ENCODE measurements around the gene IL10RB.

The IL10RB gene

GRCh38 chr21:33309778-33310177, 43.6 kb downstream of the IL10RB start:
- DNase-seq (ENCODE audit: low read depth in 1 of 2, low spot score in 1 of 2), result no peak
- H3K4me3 ChIP-seq (replicated peaks; ENCODE audit: insufficient read depth, low read length), result no peak overlapping the region
- H3K27me3 ChIP-seq (ENCODE audit: insufficient read depth, poor library complexity, severe bottlenecking), result no peaks in the 10 kb centered on the region
- no peak overlapping the region for H3K27ac ChIP-seq (replicated peaks)
- TF ChIP-seq POLR2AphosphoS5 (IDR thresholded peaks at IDR 0.05; ENCODE audit: low read depth), result no peak
- no peak for TF ChIP-seq CTCF (IDR thresholded peaks at IDR 0.05; ENCODE audit: insufficient read depth, low read length)
- TF ChIP-seq GABPA (IDR thresholded peaks at IDR 0.05; ENCODE audit: low read depth), result no peak
- no peak for TF ChIP-seq SPI1 (IDR thresholded peaks at IDR 0.05; ENCODE audit: borderline replicate concordance, low read depth)
- TF ChIP-seq, protein P1, sequence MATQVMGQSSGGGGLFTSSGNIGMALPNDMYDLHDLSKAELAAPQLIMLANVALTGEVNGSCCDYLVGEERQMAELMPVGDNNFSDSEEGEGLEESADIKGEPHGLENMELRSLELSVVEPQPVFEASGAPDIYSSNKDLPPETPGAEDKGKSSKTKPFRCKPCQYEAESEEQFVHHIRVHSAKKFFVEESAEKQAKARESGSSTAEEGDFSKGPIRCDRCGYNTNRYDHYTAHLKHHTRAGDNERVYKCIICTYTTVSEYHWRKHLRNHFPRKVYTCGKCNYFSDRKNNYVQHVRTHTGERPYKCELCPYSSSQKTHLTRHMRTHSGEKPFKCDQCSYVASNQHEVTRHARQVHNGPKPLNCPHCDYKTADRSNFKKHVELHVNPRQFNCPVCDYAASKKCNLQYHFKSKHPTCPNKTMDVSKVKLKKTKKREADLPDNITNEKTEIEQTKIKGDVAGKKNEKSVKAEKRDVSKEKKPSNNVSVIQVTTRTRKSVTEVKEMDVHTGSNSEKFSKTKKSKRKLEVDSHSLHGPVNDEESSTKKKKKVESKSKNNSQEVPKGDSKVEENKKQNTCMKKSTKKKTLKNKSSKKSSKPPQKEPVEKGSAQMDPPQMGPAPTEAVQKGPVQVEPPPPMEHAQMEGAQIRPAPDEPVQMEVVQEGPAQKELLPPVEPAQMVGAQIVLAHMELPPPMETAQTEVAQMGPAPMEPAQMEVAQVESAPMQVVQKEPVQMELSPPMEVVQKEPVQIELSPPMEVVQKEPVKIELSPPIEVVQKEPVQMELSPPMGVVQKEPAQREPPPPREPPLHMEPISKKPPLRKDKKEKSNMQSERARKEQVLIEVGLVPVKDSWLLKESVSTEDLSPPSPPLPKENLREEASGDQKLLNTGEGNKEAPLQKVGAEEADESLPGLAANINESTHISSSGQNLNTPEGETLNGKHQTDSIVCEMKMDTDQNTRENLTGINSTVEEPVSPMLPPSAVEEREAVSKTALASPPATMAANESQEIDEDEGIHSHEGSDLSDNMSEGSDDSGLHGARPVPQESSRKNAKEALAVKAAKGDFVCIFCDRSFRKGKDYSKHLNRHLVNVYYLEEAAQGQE (IDR thresholded peaks at IDR 0.05; ENCODE audit: insufficient replicate concordance, low read depth), result no peak

DNA sequence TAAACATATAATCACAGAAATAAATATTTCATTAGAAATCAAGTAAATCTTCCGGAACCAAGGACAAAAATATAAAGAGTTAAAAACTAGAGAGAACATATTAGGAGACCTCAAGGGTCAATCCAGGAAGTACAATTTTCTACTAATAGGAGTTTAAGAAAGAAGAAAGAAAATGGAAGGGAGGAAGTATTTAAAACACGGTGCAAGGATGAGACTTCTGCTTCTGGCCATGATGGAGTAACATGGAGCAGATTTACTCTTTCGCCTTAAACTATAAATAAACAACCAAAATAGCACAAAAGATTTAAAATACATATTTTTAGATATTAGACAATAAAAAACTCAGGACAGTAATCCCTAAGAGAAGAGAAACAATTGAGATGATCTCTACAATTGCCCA, 46.0 kb downstream of the IL10RB start:
- Histone ChIP-seq H3K4me3 (replicated peaks; ENCODE audit: insufficient read depth, low read length) (no peak overlapping the region), H3K27me3 (ENCODE audit: insufficient read depth, poor library complexity, severe bottlenecking) (no peaks in the 10 kb centered on the region), H3K27ac (replicated peaks) (no peak overlapping the region)
- TF ChIP-seq CTCF (IDR thresholded peaks at IDR 0.05; ENCODE audit: insufficient read depth, low read length) (no peak), SPI1 (IDR thresholded peaks at IDR 0.05; ENCODE audit: borderline replicate concordance, low read depth) (peak; percentile 56; the same call in 1 of the 2 replicates), GABPA (IDR thresholded peaks at IDR 0.05; ENCODE audit: low read depth) (no peak), POLR2AphosphoS5 (IDR thresholded peaks at IDR 0.05; ENCODE audit: low read depth) (no peak)
- TF ChIP-seq, protein P1 (IDR thresholded peaks at IDR 0.05; ENCODE audit: insufficient replicate concordance, low read depth), result no peak
- DNase-seq (ENCODE audit: low read depth in 1 of 2, low spot score in 1 of 2), result no peak

DNA sequence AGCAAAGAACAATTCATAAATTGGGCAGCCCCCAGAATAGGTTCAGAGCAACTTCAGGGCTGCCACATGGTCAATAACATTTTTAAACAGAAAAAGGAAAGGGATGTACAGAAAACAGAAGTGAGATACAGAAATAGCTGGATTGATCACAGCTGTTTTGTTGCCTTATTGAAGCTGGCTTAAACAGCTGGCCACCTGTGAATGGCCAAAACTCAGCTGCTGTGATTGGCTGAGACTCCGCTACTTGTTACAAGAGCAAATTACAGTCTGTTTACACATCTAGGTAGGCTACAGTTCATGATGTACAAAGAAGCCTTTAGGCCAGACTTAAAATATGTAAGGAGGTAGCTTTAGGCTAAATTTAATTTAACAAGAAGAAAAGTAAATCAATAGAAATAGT, 47.0 kb downstream of the IL10RB start:
- Histone ChIP-seq H3K27me3 (ENCODE audit: insufficient read depth, poor library complexity, severe bottlenecking) (no peaks in the 10 kb centered on the region), H3K4me3 (replicated peaks; ENCODE audit: insufficient read depth, low read length) (no peak overlapping the region), H3K27ac (replicated peaks) (no peak overlapping the region)
- TF ChIP-seq, protein P1 (IDR thresholded peaks at IDR 0.05; ENCODE audit: insufficient replicate concordance, low read depth), result no peak
- no peak for TF ChIP-seq POLR2AphosphoS5 (IDR thresholded peaks at IDR 0.05; ENCODE audit: low read depth)
- TF ChIP-seq SPI1 (IDR thresholded peaks at IDR 0.05; ENCODE audit: borderline replicate concordance, low read depth), result no peak; the same call in 1 of the 2 replicates
- TF ChIP-seq GABPA (IDR thresholded peaks at IDR 0.05; ENCODE audit: low read depth), result no peak
- TF ChIP-seq CTCF (IDR thresholded peaks at IDR 0.05; ENCODE audit: insufficient read depth, low read length), result no peak
- no peak for DNase-seq (ENCODE audit: low read depth in 1 of 2, low spot score in 1 of 2)

Data from HL-60 (cell line).